ENCODE measurements around the gene TLDC2.

TLDC2 gene

DNA sequence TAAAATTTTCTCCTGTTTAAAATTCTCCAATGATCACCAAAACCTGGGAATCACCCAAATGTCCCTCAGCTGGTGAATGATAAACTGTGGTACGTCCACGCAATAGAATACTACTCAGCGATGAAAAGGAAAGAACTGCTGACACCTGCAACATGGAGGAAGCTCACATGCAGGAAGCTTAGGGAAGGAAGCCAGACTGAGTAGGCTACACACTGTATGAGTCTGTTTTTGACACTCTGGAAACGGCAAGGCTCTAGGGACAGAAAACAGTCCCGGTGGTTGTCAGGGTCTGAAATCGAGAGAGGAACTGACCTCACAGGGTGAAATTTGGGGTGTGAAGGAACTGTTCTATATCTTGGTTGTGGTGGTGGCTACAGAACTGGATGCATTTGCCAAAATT is 25.2 kb upstream of the TLDC2 start:
- DNase-seq: no peak

DNA sequence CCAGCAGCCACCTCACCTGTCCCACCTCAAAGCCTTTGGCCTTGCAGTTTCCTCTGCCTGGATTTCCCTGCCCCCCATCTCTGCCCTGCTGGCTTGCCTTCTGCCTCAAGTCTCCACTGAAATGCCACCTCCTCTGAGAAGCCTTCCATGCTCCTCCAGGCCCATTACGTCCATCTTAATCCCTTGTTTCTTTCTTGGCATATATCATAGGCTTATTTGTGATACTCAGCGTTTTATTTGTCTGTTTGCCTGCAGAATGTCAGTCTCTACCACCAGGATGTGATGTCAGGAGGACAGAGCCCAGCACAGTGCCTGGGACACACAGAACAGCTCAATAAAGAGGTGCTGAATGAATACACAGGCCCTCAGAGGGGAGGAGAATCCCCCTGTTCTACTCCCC is 24.4 kb upstream of the TLDC2 start:
- DNase-seq: no peak

DNA sequence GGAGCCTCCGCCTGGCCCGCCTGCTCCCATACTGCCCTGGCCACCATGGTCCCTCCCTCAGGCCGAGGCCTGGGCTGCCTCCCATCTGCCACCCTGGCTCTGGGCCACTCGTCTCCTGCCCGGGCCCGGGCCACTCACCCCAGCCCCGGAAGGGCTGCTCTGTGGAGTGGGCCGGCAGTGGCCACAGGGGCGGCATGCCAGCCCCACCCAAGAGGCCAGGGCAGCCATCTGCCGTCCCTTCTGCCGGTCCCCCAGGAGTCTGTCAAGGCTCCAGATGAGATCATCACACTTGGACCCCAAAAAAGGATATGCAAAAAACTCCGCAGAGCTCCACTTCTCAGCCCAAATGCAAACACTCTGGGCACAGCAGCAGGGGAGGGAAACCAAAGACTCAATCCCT is 23.8 kb upstream of the TLDC2 start:
- DNase-seq: no peak

DNA sequence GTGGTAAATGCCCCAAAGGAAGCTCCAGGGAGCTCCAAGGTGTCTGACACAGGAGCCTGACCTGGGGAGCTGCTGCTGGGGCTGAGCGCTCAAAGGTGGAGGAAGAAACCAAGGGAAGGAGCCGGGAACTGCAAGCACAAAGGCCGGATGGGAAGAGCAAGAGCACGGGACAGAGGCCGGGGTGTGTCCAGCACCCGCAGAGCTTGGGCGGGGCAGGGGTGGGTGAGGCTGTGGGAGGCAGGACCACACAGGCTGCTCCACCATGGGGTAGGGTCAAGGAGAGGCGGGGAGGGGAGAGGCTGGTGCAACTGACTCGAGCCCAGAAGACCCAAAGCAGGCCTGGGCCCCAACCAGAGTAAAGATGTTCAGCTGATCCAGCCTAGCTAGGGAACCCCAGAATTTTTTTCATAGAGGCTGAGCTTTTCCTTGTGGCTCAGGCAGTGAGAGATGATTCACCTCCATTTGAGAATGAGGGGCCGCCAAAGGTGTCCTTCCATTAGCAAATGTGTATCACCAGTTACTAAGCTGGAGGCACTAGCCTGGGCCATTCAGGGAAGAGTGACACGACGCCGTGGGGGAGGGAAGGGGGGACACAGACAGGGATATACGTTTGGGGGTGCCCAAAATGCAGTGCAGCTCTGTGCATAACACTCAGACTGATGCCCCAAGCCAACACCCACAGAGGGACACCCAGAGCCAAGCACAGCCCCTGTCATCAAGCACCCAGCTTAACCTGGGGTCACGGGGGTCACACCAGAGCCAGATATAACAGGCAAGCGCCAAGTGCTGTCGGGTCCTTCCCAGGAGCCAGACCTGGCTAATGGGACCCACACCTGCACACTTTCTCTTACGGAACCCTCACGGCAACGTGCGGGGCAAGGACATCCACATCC is 21.3 kb upstream of the TLDC2 start:
- DNase-seq: no peak

DNA sequence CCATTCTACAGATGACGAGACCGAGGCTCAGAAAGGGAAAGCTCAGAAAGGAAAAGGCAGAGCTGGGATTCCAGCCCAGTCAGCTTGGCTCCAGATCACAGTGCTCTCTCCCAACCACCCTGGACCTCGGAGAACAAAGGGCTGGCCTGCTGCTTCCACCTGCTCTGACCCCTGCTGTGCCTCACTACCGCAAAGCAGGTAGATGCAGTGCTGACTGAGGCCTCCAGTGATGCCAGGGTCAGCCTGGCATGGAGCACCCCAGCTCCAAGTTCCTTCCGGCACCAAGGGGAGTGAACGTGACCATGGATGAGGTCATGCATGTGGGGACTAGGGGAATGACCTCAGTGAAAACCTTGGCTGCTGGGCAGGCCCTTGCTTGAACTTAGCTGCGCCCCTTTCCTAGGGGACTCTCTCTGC is 20.7 kb upstream of the TLDC2 start:
- DNase-seq: no peak

DNA sequence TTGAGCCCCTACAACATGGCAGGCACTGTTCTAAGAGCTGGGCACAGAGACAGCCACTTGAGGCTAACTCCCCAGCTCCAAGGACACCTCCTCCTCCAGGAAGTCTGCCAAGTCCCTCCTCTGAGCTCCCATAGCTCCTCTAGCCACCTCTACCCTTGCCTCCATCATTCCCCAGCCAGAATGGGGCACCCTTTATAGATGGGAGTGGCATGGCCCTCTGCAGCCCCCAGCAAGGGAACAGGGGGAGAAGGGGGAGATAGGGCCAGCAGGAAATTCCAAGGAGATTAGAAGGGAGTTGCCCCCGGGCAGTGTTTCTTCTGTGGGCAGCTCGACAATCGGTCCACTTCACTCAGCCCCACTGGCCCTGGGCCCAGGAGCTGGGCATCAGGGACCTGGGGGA is 19.7 kb upstream of the TLDC2 start:
- DNase-seq: no peak

DNA sequence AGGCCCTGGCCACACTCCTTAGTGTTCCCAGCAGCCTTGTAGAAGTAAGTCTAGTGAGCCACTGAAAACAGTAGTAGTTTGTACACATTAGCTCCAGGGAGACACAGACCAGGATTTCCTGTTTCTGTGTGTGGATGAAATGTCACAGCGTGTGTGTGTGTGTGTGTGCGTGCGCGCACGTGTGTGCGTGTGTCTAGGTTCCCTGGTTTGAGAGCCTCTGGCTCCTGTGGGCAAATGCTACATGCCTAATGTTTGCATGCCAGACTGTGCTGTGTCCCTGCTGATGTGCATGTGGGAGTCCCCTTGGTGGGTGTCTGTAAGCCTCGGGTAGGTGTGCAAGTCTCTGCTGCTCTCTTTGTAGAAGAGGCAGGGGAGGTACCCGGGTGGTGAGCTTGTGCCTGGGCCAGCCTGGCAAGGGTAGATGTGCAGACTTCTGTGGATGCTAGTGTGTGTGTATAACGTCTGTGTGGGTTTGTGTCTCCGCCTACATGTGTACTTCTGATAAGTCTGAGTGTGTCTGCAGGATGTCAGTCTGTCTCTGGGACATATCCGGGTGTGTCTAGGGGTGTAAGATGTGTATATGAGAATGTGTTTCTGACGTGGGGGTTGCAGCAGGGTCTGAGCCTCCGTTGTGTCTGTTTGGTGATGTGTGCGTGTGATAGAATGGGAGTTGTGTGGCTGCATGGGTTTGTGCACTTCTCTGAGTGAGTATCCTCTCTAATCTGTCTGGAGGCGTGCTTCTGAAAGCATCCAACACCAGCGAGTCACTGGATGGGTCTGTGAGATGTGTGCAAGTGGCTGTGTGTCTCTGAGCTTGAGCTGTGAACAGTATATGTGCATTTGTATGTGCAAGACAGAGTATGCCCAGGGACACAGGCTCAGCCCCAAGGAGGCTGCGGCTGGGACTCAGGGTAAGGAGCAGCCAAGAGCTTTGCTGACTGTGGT is 19.0 kb upstream of the TLDC2 start:
- peak; percentile 80 to 82 for DNase-seq

DNA sequence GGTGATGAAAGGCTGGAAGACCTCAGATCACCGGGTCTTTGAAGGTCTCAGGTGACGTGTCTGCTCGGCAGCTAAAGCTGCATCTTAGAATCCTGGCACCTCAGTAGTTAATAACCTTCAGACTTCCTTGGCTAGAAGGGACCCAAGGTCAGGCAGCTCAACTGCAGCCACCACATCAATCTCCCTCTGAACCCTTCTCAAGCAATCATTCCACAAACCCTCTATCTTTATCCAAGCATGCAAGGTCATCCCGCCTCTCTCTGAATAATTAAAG is 16.7 kb upstream of the TLDC2 start:
- DNase-seq: no peak

DNA sequence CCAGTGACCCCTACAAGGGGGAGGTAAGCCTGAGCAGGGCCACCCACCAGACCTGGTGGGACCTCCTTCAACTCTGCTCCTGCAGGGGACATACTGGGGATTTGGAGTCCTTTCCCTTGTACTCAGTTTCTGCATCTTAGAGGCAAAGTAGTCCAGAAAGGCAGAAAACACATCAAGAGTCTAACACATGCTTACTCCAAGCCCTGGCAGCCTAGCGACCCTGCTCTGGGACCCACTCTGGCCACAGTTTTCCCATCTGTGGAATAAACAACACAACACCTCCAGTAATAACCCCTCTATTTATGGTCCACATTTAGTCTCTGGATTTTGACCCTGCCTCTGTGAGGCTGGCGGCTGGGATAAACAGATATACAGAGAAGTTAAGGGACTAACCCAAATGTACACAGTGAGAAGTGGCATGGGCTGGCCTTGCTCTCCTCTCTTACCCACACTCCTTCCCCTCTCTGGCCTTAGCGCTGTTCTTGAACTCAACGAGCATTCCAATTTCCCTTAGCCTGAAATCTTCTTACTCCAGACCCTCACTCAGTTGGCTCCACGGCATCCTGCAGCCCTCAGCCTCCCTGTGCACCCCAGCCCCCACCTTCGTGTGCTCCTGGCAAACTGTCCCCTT is 16.1 kb upstream of the TLDC2 start:
- DNase-seq: no peak

DNA sequence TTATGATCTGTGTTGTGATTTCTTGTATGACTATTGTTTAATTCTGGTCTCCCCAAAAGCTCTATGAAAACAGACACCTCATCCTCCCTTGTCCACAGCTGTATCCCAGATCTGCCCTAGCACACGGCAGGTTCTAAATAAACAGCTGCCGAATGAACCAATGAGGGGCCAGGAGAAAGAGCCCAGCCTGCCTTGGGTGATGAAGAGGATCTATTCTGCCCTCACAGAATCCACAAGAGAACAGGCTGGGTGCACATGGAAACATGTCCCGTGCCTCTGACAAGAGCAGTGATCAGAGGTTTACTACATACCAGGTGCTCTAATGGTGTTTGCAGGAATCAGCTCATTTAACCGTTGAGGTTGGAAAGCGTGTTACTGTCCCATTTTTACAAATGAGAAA is 15.6 kb upstream of the TLDC2 start:
- no peak for DNase-seq

DNA sequence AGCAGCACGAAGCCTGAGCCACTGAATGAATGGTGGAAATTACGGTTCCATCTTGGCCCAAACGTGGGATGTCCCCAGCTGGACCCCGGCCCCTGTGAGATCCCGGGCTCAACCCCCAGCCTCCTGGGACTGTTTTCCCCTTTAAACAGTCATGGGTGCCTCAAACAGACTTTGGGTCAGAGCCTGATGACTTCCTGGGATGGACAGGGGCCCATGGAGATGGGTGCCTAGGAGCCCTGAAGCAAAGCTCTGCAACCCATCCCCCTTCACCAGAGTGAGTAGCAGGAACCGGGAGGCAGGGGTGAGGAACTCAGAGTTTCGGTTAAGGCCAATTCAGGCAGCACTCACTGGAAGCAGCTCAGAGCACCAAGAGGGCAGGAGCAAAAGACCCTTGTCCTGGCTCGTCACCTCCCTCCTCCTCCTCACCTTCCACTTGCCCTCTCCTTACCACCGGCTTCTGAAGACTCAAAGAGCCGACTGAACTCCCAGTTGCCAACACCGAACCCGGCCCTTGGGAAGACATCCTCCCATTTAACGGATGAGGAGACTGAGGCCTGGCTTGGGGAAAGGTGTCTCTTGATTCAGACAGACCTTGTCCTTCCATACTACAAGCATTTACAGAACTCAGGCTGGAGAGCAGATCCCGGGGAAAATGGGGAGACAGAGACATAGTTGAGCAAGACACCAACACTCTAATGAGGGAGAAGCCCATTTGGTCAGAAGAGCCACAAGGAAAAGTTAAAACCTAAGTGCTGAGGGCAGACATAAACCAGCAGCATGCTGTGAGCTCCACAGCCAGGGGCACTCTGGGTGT is 14.9 kb upstream of the TLDC2 start:
- no peak for DNase-seq

DNA sequence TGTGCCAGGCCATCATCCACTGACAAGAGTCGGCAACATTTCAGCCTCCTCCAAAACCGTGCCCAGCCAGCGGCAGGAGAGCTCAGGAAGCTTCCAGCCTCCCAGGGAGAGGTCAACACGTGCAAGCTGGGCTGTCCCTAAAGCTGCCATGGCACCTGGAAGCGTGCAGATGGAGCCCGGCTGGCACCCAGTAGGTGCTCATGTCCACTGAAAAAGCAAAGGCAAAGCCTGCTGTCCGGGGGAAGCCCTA is 14.4 kb upstream of the TLDC2 start:
- no peak for DNase-seq

DNA sequence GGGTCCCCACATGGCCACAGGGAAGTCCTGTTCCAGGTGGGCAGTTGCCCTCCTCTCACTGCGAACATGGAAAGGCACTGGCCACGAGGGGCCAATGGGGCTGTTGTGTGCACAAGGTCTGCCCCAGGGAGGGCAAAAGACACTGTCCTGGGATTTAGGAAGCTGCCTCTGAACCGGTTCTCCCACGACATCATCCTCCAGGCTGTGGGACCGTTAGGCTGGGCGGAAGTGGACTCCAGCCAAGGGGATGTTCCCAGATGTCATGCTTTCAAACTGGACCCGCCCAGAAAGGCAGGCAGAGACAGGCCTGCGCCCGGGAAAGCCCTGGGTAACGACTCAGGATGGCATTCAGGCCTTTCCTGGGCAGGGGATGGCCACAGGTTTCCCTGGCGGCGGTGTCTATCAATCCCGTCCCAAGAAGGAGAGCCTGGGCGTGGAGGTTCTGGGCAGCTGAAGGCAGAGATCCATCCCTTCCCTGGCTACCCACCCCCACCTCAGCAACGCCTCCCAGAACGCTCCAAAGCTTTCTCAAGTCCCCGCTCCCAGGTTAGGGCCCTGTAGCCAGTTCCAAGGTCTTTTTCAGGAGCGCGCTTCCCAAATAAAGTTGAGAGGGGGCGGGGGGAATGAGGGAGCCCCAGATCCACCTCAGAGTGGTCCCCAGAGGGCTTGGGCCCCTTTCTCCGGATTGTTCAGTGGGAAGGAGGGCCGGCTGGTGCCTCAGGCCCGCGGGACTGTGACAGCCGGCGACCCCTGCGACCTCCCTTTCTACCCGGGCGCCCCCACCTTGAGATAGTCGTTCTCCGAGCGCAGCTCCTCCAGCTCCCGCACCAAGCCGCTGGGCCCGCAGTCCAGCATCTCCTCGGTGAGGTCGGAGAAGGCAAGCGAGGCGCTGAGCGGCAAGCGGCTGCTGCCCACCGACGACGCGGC is 13.8 kb upstream of the TLDC2 start:
- peak in 1 of 2 experiments; percentile 20 for DNase-seq

DNA sequence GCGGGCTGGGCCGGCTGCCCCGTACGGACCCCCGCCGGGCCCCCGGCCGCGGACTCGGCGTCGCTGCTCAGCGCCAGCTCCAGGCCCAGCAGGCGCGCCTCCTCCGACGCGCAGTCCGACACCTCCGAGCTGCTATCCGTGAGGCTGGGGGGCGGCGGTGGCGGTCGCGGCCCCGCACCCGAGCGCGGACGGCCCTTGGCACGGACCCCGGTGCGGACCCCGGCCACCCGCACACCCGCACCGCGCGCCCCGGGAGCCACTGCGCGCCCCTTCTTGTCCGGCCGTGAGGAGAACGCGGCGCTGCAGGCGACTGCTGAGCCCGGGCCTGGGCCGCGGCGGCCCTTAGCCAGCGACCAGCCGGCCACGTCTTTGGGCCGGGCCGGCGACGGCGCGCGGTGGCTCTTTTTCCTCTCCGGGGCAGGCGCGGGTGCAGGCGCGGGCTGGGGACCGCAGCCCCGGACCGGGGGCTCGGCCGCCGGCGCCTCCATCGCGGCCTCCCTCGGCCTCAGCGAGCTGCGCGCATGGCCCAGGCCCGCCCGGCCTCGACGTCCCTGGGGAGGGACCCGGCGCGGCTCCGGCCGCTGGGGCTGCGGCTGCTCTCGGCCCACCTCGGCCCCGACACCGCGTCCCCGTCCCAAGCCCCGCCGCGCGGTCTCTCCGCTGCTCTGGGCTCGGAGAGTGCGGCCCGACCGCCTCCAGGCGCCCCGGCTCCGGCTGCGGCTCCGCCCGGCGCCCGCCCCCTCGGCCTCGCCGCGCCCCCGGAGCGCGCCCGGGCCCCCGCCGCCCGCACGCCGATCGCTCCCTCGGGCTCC is 12.9 kb upstream of the TLDC2 start:
- DNase-seq: no peak

DNA sequence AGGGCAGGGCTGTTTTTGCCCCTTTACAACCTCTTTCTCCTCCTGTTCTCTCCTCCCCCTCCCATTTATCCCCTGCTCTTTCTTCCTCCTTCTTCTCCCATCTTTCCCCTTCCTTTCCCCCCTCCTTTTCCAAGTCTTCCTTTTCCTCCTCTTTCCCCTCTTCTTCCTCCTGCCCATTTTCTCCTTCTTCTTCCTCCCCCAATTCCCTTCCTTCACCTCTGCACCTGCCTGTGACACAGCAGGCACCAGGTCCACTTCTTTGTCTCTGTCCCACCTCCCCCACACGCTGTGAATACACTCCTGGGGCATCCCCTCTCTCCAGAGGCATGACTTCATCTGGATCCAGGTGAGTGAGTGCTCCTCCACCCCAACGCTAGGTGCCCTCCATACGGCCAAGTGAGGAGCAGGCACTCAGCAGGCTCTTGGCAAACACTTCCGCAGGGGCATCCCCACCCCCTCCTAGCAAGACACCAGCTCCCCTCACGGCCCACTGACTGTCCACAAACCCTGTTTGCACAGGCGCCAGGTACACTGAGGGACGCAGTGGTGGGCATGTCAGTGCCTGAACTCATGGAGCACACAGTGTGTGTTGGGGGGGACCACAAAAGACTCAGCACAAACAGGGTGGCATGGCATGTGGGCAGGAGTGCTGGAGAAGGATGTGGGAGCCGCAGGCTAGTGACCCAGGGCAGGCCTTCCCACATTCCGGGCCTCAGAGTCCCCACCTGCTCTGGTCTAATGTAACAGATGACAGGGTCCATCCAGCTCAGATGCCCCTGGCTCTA is 10.7 kb upstream of the TLDC2 start:
- no peak for DNase-seq

DNA sequence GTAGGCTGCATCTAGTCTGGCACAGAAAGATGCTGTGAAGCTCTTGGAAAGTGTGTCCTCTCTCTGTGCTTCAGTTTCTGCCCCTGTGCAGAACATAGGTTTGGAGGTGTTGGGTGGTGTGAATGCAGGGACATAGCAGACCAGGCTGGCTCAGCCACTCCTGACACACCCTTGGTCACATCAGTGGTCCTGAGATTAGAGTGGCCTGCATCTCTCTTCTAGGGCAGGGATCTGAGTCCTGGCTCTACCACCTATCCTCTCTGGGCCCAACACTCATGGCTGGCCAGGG is 10.1 kb upstream of the TLDC2 start:
- DNase-seq: no peak

DNA sequence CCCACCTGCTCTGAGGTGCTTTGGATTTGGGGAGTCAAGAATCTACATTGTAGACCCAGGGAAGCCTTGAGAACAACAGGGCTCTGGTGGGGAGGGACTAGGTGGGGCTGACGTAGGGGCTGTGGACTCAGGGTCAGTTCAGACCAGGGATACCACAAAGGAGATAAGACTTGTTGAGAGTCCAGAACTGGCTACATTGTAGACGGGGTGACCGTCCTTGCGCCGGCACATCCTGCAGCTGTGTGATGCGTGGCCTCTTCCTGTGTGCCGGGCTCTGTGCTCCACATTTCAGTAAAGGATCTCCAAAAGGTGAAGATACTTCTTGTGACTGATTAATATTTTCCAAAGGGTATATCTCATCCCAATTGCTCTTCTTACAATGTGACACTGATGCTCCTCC is 9.8 kb upstream of the TLDC2 start:
- no peak for DNase-seq

DNA sequence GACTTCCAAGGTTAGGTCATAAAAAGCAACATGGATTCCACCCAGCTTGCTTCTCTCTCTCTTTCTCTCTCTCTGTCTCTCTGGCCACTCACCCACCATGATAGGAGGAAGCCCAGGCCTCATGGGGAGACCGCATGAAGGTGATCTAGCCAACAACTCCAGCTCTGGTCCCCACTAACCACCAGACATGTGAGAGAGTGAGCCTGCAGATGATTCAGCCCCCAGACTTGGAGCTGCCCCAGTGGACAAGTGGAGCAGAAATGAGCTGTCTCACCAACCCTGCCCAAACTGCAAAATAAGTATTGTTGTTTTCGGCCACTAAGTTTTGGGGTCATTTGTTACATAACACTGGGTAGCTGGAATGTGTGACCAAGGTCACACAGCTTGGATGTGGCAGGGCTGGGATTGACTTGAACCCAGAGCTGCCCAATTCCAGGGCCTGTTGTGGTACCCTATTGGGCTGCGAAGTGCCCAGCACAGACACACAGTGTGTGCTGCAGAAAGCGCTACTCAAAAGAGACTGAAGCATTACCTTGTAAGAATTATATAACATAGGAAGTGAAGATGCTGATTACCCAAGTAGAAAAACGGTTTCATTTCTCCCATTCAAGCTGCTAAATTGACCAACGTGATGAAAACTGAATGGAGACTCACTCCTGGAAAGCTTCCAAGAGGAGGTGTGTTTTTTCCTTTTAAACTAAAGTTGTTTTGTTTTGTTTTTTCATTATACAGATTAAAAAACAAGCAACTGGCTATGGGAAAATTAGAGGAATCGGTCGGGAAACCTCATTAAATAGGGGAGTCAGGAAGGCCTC is 9.1 kb upstream of the TLDC2 start:
- no peak for DNase-seq

Data from Kasumi-1 (cell line).